H9 (cell line): ENCODE results near the gene MARCHF6. TPM values are rescaled to one million over a fixed set of nuclear protein-coding genes. Genes with fewer than 3 reads are reported as not detected.
A peak's percentile ranks its signal among the peaks of the same experiment; 100 is the strongest.
"Not testable (repeated sequence)": the region's sequence is repeated elsewhere in the genome, so short reads cannot be mapped to it uniquely, and the experiment has no call there.

ENCODE experiments used
- DNase-seq: peaks from one replicate; pipeline ENCODE4 v3.0.0-alpha.2; 2017
- H2AFZ ChIP-seq: one replicate; pipeline ENCODE4 v1.6.1; 2013; ENCODE audit warnings: mild to moderate bottlenecking, low read length, control low read depth, moderate library complexity
- H2AK5ac ChIP-seq: 2 replicates; pipeline ENCODE4 v1.6.1; 2013; ENCODE audit warnings: low read length, control low read depth, mixed read lengths; ENCODE audit not compliant: insufficient read length
- H2BK120ac ChIP-seq: one replicate; pipeline ENCODE4 v1.6.1; 2013; ENCODE audit warnings: low read depth, mild to moderate bottlenecking, low read length, control low read depth, inconsistent platforms; ENCODE audit not compliant: poor library complexity, severe bottlenecking
- H2BK12ac ChIP-seq: 2 replicates; pipeline ENCODE4 v1.6.1; 2013; ENCODE audit warnings: low read length, control low read depth, mixed read lengths, low read depth; ENCODE audit not compliant: insufficient read length
- H2BK15ac ChIP-seq: 2 replicates; pipeline ENCODE4 v1.6.1; 2013; ENCODE audit warnings: low read depth, low read length, control low read depth
- H2BK20ac ChIP-seq: one replicate; pipeline ENCODE4 v1.6.1; 2013; ENCODE audit warnings: low read depth, mild to moderate bottlenecking, low read length, control low read depth, inconsistent platforms; ENCODE audit not compliant: poor library complexity, severe bottlenecking
- H2BK5ac ChIP-seq: 2 replicates; pipeline ENCODE4 v1.6.1; 2013; ENCODE audit warnings: low read length, control low read depth, mixed read lengths; ENCODE audit not compliant: insufficient read length
- H3K14ac ChIP-seq: 2 replicates; pipeline ENCODE4 v1.6.1; 2013; ENCODE audit warnings: low read length, control low read depth; ENCODE audit not compliant: insufficient read depth
- H3K18ac ChIP-seq: 2 replicates; pipeline ENCODE4 v1.6.1; 2013; ENCODE audit warnings: low read depth, mild to moderate bottlenecking, mixed read lengths, low read length, control low read depth; ENCODE audit not compliant: insufficient read length
- H3K23ac ChIP-seq: 2 replicates; pipeline ENCODE4 v1.6.1; 2013; ENCODE audit warnings: low read length, control low read depth, mixed read lengths, low read depth; ENCODE audit not compliant: insufficient read length
- H3K23me2 ChIP-seq: 2 replicates; pipeline ENCODE4 v1.6.1; 2013; ENCODE audit warnings: low read depth, mild to moderate bottlenecking, mixed read lengths, low read length, control low read depth; ENCODE audit not compliant: insufficient read length, poor library complexity, severe bottlenecking
- H3K27ac ChIP-seq: 2 replicates; pipeline ENCODE4 v1.5.1; 2013; ENCODE audit warnings: low read length, control low read depth, mixed read lengths, low read depth; ENCODE audit not compliant: insufficient read length
- H3K27me3 ChIP-seq: 2 replicates; pipeline ENCODE4 v1.6.1; 2013; ENCODE audit warnings: low read length, control low read depth, inconsistent platforms; ENCODE audit not compliant: insufficient read depth
- H3K4ac ChIP-seq: 2 replicates; pipeline ENCODE4 v1.6.1; 2013; ENCODE audit warnings: low read depth, mild to moderate bottlenecking, control low read depth, inconsistent platforms, low read length, moderate library complexity
- H3K4me1 ChIP-seq: 2 replicates; pipeline ENCODE4 v1.6.1; 2013; ENCODE audit warnings: low read length, control low read depth, inconsistent platforms; ENCODE audit not compliant: insufficient read depth
- H3K4me2 ChIP-seq: 2 replicates; pipeline ENCODE4 v1.6.1; 2013; ENCODE audit warnings: low read length, control low read depth, mixed read lengths; ENCODE audit not compliant: insufficient read length, insufficient read depth
- H3K56ac ChIP-seq: 2 replicates; pipeline ENCODE4 v1.6.1; 2013; ENCODE audit warnings: low read depth, mild to moderate bottlenecking, mixed read lengths, low read length, control low read depth; ENCODE audit not compliant: insufficient read length
- H3K79me1 ChIP-seq: 2 replicates; pipeline ENCODE4 v1.6.1; 2013; ENCODE audit warnings: low read depth, mild to moderate bottlenecking, moderate library complexity, low read length, control low read depth, inconsistent platforms; ENCODE audit not compliant: insufficient read depth, poor library complexity, severe bottlenecking
- H3K79me2 ChIP-seq: 2 replicates; pipeline ENCODE4 v1.6.1; 2013; ENCODE audit warnings: low read length, control low read depth, inconsistent platforms; ENCODE audit not compliant: insufficient read depth
- H3K9ac ChIP-seq: 2 replicates; pipeline ENCODE4 v1.6.1; 2013; ENCODE audit warnings: low read length, control low read depth, mixed read lengths; ENCODE audit not compliant: insufficient read length; ENCODE audit errors: extremely low read depth
- H3K9me3 ChIP-seq: one replicate; pipeline ENCODE4 v1.6.1; 2013; ENCODE audit warnings: low read depth, low read length, inconsistent platforms; ENCODE audit not compliant: control insufficient read depth
- H3T11ph ChIP-seq: one replicate; pipeline ENCODE4 v1.6.1; 2013; ENCODE audit warnings: mild to moderate bottlenecking, low read length, control low read depth, inconsistent platforms
- H4K20me1 ChIP-seq: one replicate; pipeline ENCODE4 v1.6.1; 2013; ENCODE audit not compliant: control insufficient read depth, insufficient read length, insufficient read depth
- H4K5ac ChIP-seq: 2 replicates; pipeline ENCODE4 v1.6.1; 2013; ENCODE audit warnings: low read depth, mild to moderate bottlenecking, mixed read lengths, low read length, control low read depth; ENCODE audit not compliant: insufficient read length
- H4K8ac ChIP-seq: replicated peaks from 2 replicates; pipeline ENCODE4 v1.6.1; 2013; ENCODE audit warnings: low read length, control low read depth, mixed read lengths, low read depth; ENCODE audit not compliant: insufficient read length
- H4K91ac ChIP-seq: 2 replicates; pipeline ENCODE4 v1.6.1; 2013; ENCODE audit warnings: low read depth, mild to moderate bottlenecking, moderate library complexity, mixed read lengths, low read length, control low read depth; ENCODE audit not compliant: insufficient read length
- H3K27ac Mint-ChIP-seq, 3 experiments: 2 replicates in 2 of 3; 3 replicates in 1 of 3; pipeline ENCODE4 v1.8.0; 2020 to 2021; ENCODE audit warnings: mixed read lengths in 3 of 3, mild to moderate bottlenecking in 1 of 3, moderate library complexity in 1 of 3
- H3K27me3 Mint-ChIP-seq: 2 replicates; pipeline ENCODE4 v1.8.0; 2021; ENCODE audit warnings: low read depth, mild to moderate bottlenecking, moderate library complexity, mixed read lengths
- H3K36me3 Mint-ChIP-seq, 3 experiments: 2 replicates in 2 of 3; 3 replicates in 1 of 3; pipeline ENCODE4 v1.8.0; 2020 to 2021; ENCODE audit warnings: low read depth in 3 of 3, mixed read lengths in 3 of 3; ENCODE audit not compliant: insufficient read depth in 1 of 3
- H3K4me1 Mint-ChIP-seq, 2 experiments: 2 replicates each; pipeline ENCODE4 v1.8.0; 2020; ENCODE audit warnings: mixed read lengths in 2 of 2
- H3K4me3 Mint-ChIP-seq, 2 experiments: 2 replicates in 1 of 2; 3 replicates in 1 of 2; pipeline ENCODE4 v1.8.0; 2020 to 2021; ENCODE audit warnings: mild to moderate bottlenecking in 2 of 2, mixed read lengths in 2 of 2, moderate library complexity in 1 of 2
- H3K9me3 Mint-ChIP-seq, 2 experiments: 2 replicates in 1 of 2; 3 replicates in 1 of 2; pipeline ENCODE4 v1.8.0; 2020; ENCODE audit warnings: mild to moderate bottlenecking in 2 of 2, mixed read lengths in 2 of 2, moderate library complexity in 1 of 2
- WGBS: extraction: QIAGEN DNeasy Blood & Tissue Kit; methylation state at CpG from one replicate; pipeline ENCODE4 v1.1.7; 2013; ENCODE audit warnings: missing lambda C conversion rate, low lambda C conversion rate, mixed read lengths; ENCODE audit not compliant: insufficient read length; ENCODE audit errors: extremely low coverage; 5-methylcytosine and 5-hydroxymethylcytosine counted together
- total RNA-seq: library from RNA; stranded (reverse); gene quantifications from 2 replicates; pipeline ENCODE4 v1.2.1, GENCODE V29; 2021
- TF ChIP-seq, protein P1 (sequence below): fragments of 200-600 bp; sonication (generic); conservative IDR thresholded peaks from 3 replicates; pipeline ENCODE4 v1.8.0; 2021; ENCODE audit warnings: antibody characterized with exemption, mild to moderate bottlenecking

The MARCHF6 gene
- total RNA-seq, 1 experiment from 2014 or later: 118 TPM

DNA sequence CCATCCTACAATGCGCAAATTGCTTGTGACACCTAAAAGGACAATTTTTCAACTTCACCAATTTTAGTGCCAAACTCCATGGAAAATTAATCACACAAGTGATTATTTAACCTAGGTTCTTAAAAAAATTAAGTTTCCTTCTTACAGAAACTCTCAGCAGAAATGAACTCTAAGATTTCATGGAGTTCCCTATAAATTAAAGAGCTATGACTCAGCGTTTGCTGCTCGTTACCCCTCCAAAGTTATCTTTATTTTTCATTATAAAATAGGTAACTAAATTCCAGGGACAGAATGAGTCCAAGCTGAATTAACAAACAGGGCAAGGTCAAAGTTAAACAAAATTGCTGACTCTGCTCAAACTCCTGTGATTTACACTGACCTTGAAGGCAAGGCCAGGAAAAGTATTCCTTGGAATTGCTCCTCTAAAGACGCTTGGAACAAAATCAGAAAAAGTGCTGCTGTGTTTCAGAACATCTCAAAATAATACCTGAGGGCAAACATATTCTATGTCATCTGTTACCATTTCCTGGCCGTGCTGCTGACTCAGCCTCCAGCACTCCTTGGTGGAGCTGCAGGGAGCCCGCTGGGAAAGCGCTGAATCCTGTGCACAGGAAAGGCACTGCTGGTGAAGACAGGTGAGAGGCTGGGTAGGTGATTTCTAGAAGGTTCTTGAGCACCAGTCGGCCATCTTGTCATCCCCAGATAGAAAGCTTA lies 43.3 kb upstream of the MARCHF6 start:
- Histone ChIP-seq H3K27ac (no peak overlapping the region), H3K23ac (no peak overlapping the region), H2AK5ac (no peak overlapping the region), H3K79me2 (no peaks in the 10 kb centered on the region), H4K8ac (no peak overlapping the region), H2BK5ac (no peak overlapping the region), H3K79me1 (no peaks in the 10 kb centered on the region), H3K27me3 (no peaks in the 10 kb centered on the region), H2BK120ac (no peak overlapping the region), H2BK12ac (no peak overlapping the region), H3K56ac (no peak overlapping the region), H4K20me1 (no peaks in the 10 kb centered on the region), H3K14ac (no peak overlapping the region), H2BK15ac (no peak overlapping the region), H3K4me1 (peaks cover 3% of the 10 kb centered on the region; the same call in 1 of the 2 replicates), H3K9ac (no peak overlapping the region), H2BK20ac (no peak overlapping the region), H3K9me3 (no peaks in the 10 kb centered on the region), H3K23me2 (peaks cover 13% of the 10 kb centered on the region), H3T11ph (no peak overlapping the region), H2AFZ (no peak overlapping the region), H4K5ac (no peak overlapping the region), H3K4ac (no peak overlapping the region), H4K91ac (no peak overlapping the region), H3K4me2 (no peak overlapping the region), H3K18ac (peak overlapping the region; percentile 74)
- no peak overlapping the region for H3K27ac Mint-ChIP-seq
- TF ChIP-seq, protein P1, sequence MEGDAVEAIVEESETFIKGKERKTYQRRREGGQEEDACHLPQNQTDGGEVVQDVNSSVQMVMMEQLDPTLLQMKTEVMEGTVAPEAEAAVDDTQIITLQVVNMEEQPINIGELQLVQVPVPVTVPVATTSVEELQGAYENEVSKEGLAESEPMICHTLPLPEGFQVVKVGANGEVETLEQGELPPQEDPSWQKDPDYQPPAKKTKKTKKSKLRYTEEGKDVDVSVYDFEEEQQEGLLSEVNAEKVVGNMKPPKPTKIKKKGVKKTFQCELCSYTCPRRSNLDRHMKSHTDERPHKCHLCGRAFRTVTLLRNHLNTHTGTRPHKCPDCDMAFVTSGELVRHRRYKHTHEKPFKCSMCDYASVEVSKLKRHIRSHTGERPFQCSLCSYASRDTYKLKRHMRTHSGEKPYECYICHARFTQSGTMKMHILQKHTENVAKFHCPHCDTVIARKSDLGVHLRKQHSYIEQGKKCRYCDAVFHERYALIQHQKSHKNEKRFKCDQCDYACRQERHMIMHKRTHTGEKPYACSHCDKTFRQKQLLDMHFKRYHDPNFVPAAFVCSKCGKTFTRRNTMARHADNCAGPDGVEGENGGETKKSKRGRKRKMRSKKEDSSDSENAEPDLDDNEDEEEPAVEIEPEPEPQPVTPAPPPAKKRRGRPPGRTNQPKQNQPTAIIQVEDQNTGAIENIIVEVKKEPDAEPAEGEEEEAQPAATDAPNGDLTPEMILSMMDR: no peak
- peaks cover 1 to 4% of the 10 kb centered on the region in 2 experiments; a peak in 2 of 5 replicates for H3K9me3 Mint-ChIP-seq
- peaks cover 23 to 25% of the 10 kb centered on the region in 2 experiments for H3K4me1 Mint-ChIP-seq
- peaks cover 22% of the 10 kb centered on the region for H3K27me3 Mint-ChIP-seq
- no CpG with 5 or more reads among the region's 8 CpGs for WGBS
- no peak overlapping the region for H3K4me3 Mint-ChIP-seq
- peak; percentile 57 for DNase-seq
- H3K36me3 Mint-ChIP-seq: peaks cover 2 to 5% (median 4%) of the 10 kb centered on the region in 3 experiments; a peak in 4 of 7 replicates

DNA sequence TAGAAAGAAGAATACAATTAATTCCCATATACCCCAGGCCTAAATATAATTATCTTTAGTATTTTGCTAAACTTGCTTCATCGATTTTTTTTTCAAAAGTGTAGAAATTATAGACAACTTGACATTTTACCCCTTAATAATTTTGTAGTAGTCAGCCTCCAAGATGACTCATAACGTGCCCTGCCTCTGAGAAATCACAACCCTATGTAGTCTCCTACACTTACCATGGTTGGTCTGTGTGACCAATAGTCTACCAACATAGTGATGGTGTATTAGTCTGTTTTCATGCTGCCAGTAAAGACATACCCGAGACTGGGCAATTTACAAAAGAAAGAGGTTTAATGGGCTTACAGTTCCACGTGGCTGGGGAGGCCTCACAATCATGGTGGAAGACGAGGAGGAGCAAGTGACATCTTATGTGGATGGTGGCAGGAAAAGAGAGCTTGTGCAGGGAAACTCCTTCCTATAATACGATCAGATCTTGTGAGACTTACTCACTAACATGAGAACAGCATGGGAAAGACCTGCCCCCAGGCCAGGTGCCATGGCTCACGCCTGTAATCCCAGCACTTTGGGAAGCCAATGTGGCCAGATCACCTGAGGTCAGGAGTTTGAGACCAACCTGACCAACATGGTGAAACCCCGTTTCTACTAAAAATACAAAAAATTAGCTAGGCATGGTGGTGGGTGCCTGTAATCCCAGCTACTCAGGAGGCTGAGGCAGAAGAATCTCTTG lies 42.5 kb upstream of the MARCHF6 start:
- Mint-ChIP-seq H3K4me1 (peaks cover 19 to 22% of the 10 kb centered on the region in 2 experiments), H3K27me3 (peaks cover 22% of the 10 kb centered on the region)
- H3T11ph ChIP-seq, H2BK15ac ChIP-seq, H3K79me2 ChIP-seq, H3K4me1 ChIP-seq, H4K91ac ChIP-seq, H2AK5ac ChIP-seq, H3K27me3 ChIP-seq, H2BK20ac ChIP-seq, H3K9me3 ChIP-seq, H4K5ac ChIP-seq, H3K23ac ChIP-seq, H4K8ac ChIP-seq, H3K27ac Mint-ChIP-seq, H3K4ac ChIP-seq, H4K20me1 ChIP-seq, H3K9ac ChIP-seq, H3K14ac ChIP-seq, DNase-seq, H3K36me3 Mint-ChIP-seq, H3K56ac ChIP-seq, H3K4me3 Mint-ChIP-seq, H2BK120ac ChIP-seq, H3K27ac ChIP-seq, H2BK5ac ChIP-seq, H2BK12ac ChIP-seq, H2AFZ ChIP-seq, H3K18ac ChIP-seq, H3K79me1 ChIP-seq, H3K9me3 Mint-ChIP-seq, H3K4me2 ChIP-seq: not testable (repeated sequence)
- WGBS: no CpG with 5 or more reads among the region's 8 CpGs
- peaks cover 13% of the 10 kb centered on the region for H3K23me2 ChIP-seq
